SK-N-SH treated with all-trans-retinoic acid at 6 μM for 48 hours (cell line): ENCODE measurements around the gene OCA2.

ENCODE experiments used
- ATAC-seq: fragments of 200-7000 bp; cut with Tn5 transposase; 3 replicates; pipeline ENCODE4 v1.9.1; 2020; ENCODE audit warnings: mild to moderate bottlenecking, moderate library complexity
- ARNTL ChIP-seq: fragments of 450-650 bp; formaldehyde crosslinking; IDR thresholded peaks from 2 replicates; pipeline ENCODE4 v1.5.0; 2020; ENCODE audit warnings: low read depth, mild to moderate bottlenecking, moderate library complexity, borderline replicate concordance
- BACH2 ChIP-seq: fragments of 250-450 bp; sonication (Bioruptor Pico); IDR thresholded peaks from 2 replicates; pipeline ENCODE4 v1.9.0; 2021; ENCODE audit warnings: mild to moderate bottlenecking, borderline replicate concordance
- CSDC2 ChIP-seq: fragments of 250-450 bp; sonication (Bioruptor Pico); IDR thresholded peaks from 2 replicates; pipeline ENCODE4 v1.5.0; 2020; ENCODE audit warnings: mild to moderate bottlenecking, moderate library complexity
- ESRRG ChIP-seq: fragments of 250-450 bp; sonication (Bioruptor Pico); IDR thresholded peaks from 2 replicates; pipeline ENCODE4 v1.6.1; 2021; ENCODE audit warnings: mild to moderate bottlenecking
- PPARA ChIP-seq: fragments of 250-450 bp; sonication (Bioruptor Pico); IDR thresholded peaks from 2 replicates; pipeline ENCODE4 v1.5.0; 2020; ENCODE audit warnings: mild to moderate bottlenecking, borderline replicate concordance
- SNAI2 ChIP-seq: fragments of 250-450 bp; sonication (Bioruptor Pico); IDR thresholded peaks from 2 replicates; pipeline ENCODE4 v1.5.0; 2020; ENCODE audit warnings: mild to moderate bottlenecking, moderate library complexity
- TCF4 ChIP-seq: fragments of 250-450 bp; sonication (Bioruptor Pico); IDR thresholded peaks from 2 replicates; pipeline ENCODE4 v1.8.0; 2021; ENCODE audit warnings: mild to moderate bottlenecking, moderate library complexity, borderline replicate concordance
- TOX ChIP-seq: fragments of 250-450 bp; sonication (Bioruptor Pico); IDR thresholded peaks from 2 replicates; pipeline ENCODE4 v1.8.0; 2021; ENCODE audit warnings: mild to moderate bottlenecking, moderate library complexity, borderline replicate concordance
- ZC3H10 ChIP-seq: fragments of 250-450 bp; sonication (Bioruptor Pico); IDR thresholded peaks from 2 replicates; pipeline ENCODE4 v1.5.1; 2021; ENCODE audit warnings: mild to moderate bottlenecking, moderate library complexity
- ZFP3 ChIP-seq: fragments of 250-450 bp; sonication (Bioruptor Pico); IDR thresholded peaks from 2 replicates; pipeline ENCODE4 v1.5.0; 2020; ENCODE audit warnings: mild to moderate bottlenecking, moderate library complexity
- ZNF565 ChIP-seq: fragments of 450-650 bp; formaldehyde crosslinking; conservative IDR thresholded peaks from 2 replicates; pipeline ENCODE4 v1.5.0; 2020; ENCODE audit warnings: low read depth, mild to moderate bottlenecking, moderate library complexity
- ZNF70 ChIP-seq: fragments of 450-650 bp; formaldehyde crosslinking; IDR thresholded peaks from 2 replicates; pipeline ENCODE4 v1.5.0; 2020; ENCODE audit warnings: mild to moderate bottlenecking, moderate library complexity
- TF ChIP-seq, protein P1 (sequence below): fragments of 250-450 bp; sonication (Bioruptor Pico); IDR thresholded peaks from 2 replicates; pipeline ENCODE4 v1.8.0; 2020; ENCODE audit warnings: mild to moderate bottlenecking, moderate library complexity, borderline replicate concordance
- TF ChIP-seq, protein P2 (sequence below): fragments of 250-450 bp; sonication (Bioruptor Pico); IDR thresholded peaks from 2 replicates; pipeline ENCODE4 v1.5.1; 2020; ENCODE audit warnings: low read depth, mild to moderate bottlenecking, moderate library complexity
- TF ChIP-seq, protein P3 (sequence below): fragments of 250-450 bp; sonication (Bioruptor Pico); IDR thresholded peaks from 2 replicates; pipeline ENCODE4 v1.5.1; 2021; ENCODE audit warnings: mild to moderate bottlenecking, moderate library complexity
- TF ChIP-seq, protein P4 (sequence below): fragments of 250-450 bp; sonication (Bioruptor Pico); IDR thresholded peaks from 2 replicates; pipeline ENCODE4 v1.8.0; 2021; ENCODE audit warnings: low read depth, mild to moderate bottlenecking, moderate library complexity, borderline replicate concordance

The OCA2 gene

DNA sequence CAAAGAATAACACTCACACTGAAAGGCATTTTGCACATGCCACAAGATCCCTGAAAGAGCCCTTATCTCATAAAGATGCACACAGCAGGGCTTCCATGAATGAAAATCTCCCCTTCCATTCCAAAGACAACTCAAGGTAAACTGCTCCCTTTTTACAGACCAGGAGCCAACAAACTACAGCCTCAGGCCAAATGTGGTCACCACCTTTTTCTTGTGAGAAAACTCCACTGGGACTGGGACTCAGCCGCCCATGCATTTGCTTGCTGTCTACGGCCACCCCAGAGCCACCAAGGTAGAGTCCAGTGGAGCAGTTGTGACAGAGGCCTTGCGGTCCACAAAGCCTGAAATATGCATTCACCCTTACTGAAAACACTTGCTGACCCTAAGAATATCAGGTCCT lies 334.8 kb downstream of the OCA2 start (continued):
- TF ChIP-seq, protein P1, sequence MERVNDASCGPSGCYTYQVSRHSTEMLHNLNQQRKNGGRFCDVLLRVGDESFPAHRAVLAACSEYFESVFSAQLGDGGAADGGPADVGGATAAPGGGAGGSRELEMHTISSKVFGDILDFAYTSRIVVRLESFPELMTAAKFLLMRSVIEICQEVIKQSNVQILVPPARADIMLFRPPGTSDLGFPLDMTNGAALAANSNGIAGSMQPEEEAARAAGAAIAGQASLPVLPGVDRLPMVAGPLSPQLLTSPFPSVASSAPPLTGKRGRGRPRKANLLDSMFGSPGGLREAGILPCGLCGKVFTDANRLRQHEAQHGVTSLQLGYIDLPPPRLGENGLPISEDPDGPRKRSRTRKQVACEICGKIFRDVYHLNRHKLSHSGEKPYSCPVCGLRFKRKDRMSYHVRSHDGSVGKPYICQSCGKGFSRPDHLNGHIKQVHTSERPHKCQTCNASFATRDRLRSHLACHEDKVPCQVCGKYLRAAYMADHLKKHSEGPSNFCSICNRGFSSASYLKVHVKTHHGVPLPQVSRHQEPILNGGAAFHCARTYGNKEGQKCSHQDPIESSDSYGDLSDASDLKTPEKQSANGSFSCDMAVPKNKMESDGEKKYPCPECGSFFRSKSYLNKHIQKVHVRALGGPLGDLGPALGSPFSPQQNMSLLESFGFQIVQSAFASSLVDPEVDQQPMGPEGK (CRISPR knock-in tag): no peak

DNA sequence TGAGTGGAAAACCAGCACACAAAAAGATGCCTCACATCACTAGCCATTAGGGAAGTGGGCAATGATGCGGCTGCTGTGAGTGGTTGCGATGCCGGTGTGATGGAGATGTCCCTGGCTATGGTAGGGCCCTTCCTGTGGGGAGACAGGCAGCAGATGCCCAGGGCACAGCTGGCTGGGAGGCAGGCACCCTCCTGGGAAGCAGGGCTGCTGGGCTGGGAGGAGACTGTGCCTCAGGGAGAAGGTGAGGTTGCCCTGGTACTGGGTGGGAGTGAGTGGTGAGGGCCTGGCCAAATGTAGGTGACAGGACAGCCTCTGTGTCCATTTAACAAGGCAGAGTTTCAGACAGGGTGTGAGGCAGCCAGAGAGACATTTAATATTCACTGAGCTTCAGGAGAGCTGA lies 335.6 kb downstream of the OCA2 start:
- TF ChIP-seq TCF4 (CRISPR knock-in tag): no peak
- no peak for ATAC-seq

DNA sequence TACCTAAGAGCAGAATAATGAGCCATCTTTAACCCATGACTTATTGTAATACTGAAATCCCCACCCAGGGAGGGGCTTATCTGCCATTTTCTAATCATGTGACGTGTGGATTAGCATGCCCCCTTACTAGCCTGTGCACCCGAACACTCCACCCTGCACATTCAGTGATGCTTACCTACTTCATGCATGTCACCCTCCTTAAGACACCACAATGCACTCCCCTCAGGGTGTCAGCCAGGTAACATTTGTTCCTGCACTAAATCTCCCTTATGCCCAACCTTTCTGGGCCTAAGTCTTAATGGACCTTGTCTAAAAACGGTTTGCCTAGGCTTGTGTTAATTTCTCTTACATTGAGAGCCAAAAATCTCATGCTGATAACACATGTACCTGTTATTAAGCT lies 336.6 kb downstream of the OCA2 start:
- TF ChIP-seq, protein P2, sequence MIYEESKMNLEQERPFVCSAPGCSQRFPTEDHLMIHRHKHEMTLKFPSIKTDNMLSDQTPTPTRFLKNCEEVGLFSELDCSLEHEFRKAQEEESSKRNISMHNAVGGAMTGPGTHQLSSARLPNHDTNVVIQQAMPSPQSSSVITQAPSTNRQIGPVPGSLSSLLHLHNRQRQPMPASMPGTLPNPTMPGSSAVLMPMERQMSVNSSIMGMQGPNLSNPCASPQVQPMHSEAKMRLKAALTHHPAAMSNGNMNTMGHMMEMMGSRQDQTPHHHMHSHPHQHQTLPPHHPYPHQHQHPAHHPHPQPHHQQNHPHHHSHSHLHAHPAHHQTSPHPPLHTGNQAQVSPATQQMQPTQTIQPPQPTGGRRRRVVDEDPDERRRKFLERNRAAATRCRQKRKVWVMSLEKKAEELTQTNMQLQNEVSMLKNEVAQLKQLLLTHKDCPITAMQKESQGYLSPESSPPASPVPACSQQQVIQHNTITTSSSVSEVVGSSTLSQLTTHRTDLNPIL (CRISPR knock-in tag): no peak
- TF ChIP-seq SNAI2 (CRISPR knock-in tag) (no peak), ZNF565 (CRISPR knock-in tag) (no peak), CSDC2 (CRISPR knock-in tag) (no peak), ARNTL (no peak), TOX (CRISPR knock-in tag) (no peak), TCF4 (CRISPR knock-in tag) (no peak), BACH2 (no peak)
- TF ChIP-seq, protein P3, sequence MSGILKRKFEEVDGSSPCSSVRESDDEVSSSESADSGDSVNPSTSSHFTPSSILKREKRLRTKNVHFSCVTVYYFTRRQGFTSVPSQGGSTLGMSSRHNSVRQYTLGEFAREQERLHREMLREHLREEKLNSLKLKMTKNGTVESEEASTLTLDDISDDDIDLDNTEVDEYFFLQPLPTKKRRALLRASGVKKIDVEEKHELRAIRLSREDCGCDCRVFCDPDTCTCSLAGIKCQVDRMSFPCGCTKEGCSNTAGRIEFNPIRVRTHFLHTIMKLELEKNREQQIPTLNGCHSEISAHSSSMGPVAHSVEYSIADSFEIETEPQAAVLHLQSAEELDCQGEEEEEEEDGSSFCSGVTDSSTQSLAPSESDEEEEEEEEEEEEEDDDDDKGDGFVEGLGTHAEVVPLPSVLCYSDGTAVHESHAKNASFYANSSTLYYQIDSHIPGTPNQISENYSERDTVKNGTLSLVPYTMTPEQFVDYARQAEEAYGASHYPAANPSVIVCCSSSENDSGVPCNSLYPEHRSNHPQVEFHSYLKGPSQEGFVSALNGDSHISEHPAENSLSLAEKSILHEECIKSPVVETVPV (CRISPR knock-in tag): no peak
- TF ChIP-seq, protein P4, sequence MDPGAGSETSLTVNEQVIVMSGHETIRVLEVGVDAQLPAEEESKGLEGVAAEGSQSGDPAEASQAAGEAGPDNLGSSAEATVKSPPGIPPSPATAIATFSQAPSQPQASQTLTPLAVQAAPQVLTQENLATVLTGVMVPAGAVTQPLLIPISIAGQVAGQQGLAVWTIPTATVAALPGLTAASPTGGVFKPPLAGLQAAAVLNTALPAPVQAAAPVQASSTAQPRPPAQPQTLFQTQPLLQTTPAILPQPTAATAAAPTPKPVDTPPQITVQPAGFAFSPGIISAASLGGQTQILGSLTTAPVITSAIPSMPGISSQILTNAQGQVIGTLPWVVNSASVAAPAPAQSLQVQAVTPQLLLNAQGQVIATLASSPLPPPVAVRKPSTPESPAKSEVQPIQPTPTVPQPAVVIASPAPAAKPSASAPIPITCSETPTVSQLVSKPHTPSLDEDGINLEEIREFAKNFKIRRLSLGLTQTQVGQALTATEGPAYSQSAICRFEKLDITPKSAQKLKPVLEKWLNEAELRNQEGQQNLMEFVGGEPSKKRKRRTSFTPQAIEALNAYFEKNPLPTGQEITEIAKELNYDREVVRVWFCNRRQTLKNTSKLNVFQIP: no peak
- ATAC-seq: no peak

DNA sequence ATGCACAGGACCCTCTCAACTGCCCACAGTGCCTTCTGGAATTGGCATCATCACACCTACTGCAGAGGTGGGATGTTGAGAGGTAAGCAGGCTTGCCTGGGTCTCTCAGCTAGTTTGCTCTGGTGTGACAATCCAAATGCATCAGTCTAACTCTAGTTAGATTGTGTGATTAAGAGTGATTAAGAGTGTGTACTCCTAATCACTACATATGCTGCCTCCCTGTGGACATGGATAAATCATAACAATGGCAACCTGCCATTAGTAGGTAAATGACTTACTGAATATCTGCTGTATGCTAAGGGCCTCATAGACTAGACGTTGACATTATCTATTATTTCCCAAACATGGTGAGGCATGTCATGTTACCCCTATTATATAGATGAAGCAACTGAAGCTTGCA lies 342.1 kb downstream of the OCA2 start:
- TF ChIP-seq ZNF70 (CRISPR knock-in tag) (no peak), TCF4 (CRISPR knock-in tag) (no peak), ARNTL (no peak), SNAI2 (CRISPR knock-in tag) (no peak), BACH2 (no peak), ESRRG (CRISPR knock-in tag) (no peak), ZFP3 (CRISPR knock-in tag) (no peak), ZNF565 (CRISPR knock-in tag) (no peak), ZC3H10 (CRISPR knock-in tag) (no peak), TOX (CRISPR knock-in tag) (no peak), PPARA (CRISPR knock-in tag) (no peak)
- TF ChIP-seq, protein P1 (CRISPR knock-in tag): no peak
- TF ChIP-seq, protein P3 (CRISPR knock-in tag): no peak
- TF ChIP-seq, protein P4: no peak
- TF ChIP-seq, protein P2 (CRISPR knock-in tag): no peak
- TF ChIP-seq, all 23 proteins: peak for 0
- ATAC-seq: no peak
